Retinal pigment epithelial cell (primary cell): ENCODE data around the gene CLASP1.

ENCODE experiments used
- DNase-seq: peaks from one replicate; pipeline ENCODE4 v3.0.0-alpha.2; 2010; ENCODE audit warnings: low read depth
- H3K4me3 ChIP-seq: 2 replicates; pipeline ENCODE4 v1.5.1; 2011; ENCODE audit warnings: mild to moderate bottlenecking, low read length, control low read depth, moderate library complexity
- TF ChIP-seq, protein P1 (sequence below): conservative IDR thresholded peaks from 2 replicates; pipeline ENCODE4 v1.5.1; 2011; ENCODE audit warnings: low read depth, low read length, control low read depth, inconsistent platforms

CLASP1 gene

GRCh38 chr2:121418494-121419058, 230.7 kb downstream of the CLASP1 start:
- no peak for DNase-seq
- TF ChIP-seq, protein P1, sequence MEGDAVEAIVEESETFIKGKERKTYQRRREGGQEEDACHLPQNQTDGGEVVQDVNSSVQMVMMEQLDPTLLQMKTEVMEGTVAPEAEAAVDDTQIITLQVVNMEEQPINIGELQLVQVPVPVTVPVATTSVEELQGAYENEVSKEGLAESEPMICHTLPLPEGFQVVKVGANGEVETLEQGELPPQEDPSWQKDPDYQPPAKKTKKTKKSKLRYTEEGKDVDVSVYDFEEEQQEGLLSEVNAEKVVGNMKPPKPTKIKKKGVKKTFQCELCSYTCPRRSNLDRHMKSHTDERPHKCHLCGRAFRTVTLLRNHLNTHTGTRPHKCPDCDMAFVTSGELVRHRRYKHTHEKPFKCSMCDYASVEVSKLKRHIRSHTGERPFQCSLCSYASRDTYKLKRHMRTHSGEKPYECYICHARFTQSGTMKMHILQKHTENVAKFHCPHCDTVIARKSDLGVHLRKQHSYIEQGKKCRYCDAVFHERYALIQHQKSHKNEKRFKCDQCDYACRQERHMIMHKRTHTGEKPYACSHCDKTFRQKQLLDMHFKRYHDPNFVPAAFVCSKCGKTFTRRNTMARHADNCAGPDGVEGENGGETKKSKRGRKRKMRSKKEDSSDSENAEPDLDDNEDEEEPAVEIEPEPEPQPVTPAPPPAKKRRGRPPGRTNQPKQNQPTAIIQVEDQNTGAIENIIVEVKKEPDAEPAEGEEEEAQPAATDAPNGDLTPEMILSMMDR = no peak
- H3K4me3 ChIP-seq = no peak overlapping the region

GRCh38 chr2:121417826-121418225, 231.4 kb downstream of the CLASP1 start:
- TF ChIP-seq, protein P1 = no peak
- no peak for DNase-seq
- no peak overlapping the region for H3K4me3 ChIP-seq

- DNase-seq = no peak
- no peak overlapping the region for H3K4me3 ChIP-seq
- TF ChIP-seq, protein P1 = no peak
Measured at GRCh38 chr2:121415727-121416126, 233.5 kb downstream of the CLASP1 start.

DNA sequence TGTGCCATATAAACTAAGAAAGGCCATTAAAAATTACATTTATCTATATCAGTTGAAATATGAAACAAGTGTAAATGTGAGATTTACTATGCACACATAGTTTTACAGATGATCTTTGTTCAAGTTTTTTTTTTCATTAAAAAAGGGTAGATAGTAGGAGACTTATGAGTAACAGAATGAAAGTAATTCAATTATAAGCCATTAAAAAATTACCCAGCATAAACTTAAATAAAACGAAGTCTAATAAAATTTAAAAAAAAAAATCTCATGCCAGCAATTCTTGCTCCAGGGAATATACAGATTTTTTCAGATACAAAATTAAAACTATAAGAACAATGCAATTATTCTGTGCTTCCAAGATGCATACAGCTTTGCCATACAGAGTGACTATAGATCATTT, 236.9 kb downstream of the CLASP1 start:
- TF ChIP-seq, protein P1 = no peak

GRCh38 chr2:121409966-121410365, 239.3 kb downstream of the CLASP1 start:
- TF ChIP-seq, protein P1 = no peak
- H3K4me3 ChIP-seq = no peak overlapping the region
- no peak for DNase-seq

More for the DNA sequence above, 236.9 kb downstream of the CLASP1 start:
- no peak overlapping the region for H3K4me3 ChIP-seq
- DNase-seq = no peak

GRCh38 chr2:121409388-121409787, 239.9 kb downstream of the CLASP1 start:
- no peak for DNase-seq
- TF ChIP-seq, protein P1 = no peak
- no peak overlapping the region for H3K4me3 ChIP-seq

DNA sequence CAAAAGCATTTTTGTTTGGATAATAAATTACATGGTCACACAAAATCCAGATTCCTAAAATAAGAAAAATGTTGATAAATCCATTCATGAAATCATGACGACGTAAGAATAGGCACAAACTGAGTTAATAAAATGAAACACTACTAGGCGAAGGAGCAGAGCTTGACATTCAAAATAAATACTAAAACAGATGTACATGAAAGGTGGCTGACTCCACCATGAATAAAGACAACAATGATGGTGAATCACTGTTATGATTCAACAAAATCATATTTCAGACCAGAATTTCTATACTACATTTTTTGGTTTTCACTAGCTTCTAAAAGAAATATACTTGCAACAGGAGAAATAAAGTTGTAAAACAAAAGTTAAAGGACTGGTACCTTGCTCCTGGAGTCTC, 240.6 kb downstream of the CLASP1 start:
- DNase-seq = no peak
- TF ChIP-seq, protein P1 = no peak
- no peak overlapping the region for H3K4me3 ChIP-seq
